T-helper 2 cell (primary cell): ENCODE data around the gene INSYN2B.
"Not testable (repeated sequence)": the region's sequence is repeated elsewhere in the genome, so short reads cannot be mapped to it uniquely, and the experiment has no call there.

Source experiments
- DNase-seq, 5 experiments: peaks; one replicate each; pipeline versions ENCODE4 v3.0.0 to v3.0.0-alpha.2; 2012 to 2022

The INSYN2B gene

GRCh38 chr5:169970911-169971765 is 9.2 kb downstream of the INSYN2B start:
- no peak for DNase-seq

- no peak for DNase-seq
Observed at GRCh38 chr5:169970339-169970738, 10.0 kb downstream of the INSYN2B start.

- no peak for DNase-seq
Observed at GRCh38 chr5:169964246-169964645, 16.0 kb downstream of the INSYN2B start.

GRCh38 chr5:169960659-169961058 is 19.6 kb downstream of the INSYN2B start:
- no peak for DNase-seq

- DNase-seq = no peak
Observed at GRCh38 chr5:169958278-169958677, 22.0 kb downstream of the INSYN2B start.

- no peak for DNase-seq
Observed at GRCh38 chr5:169956756-169957155, 23.5 kb downstream of the INSYN2B start.

- DNase-seq = no peak
Observed at GRCh38 chr5:169956126-169956525, 24.2 kb downstream of the INSYN2B start.

- no peak for DNase-seq
Observed at GRCh38 chr5:169954786-169955185, 25.5 kb downstream of the INSYN2B start.

GRCh38 chr5:169953196-169953595 is 27.1 kb downstream of the INSYN2B start:
- not testable (repeated sequence) for DNase-seq

- no peak for DNase-seq
Observed at GRCh38 chr5:169950333-169950732, 30.0 kb downstream of the INSYN2B start.

GRCh38 chr5:169946743-169947295 is 33.5 kb downstream of the INSYN2B start:
- no peak for DNase-seq

- no peak for DNase-seq
Observed at GRCh38 chr5:169945831-169946261, 34.4 kb downstream of the INSYN2B start.

GRCh38 chr5:169944922-169945680 is 35.2 kb downstream of the INSYN2B start:
- DNase-seq = no peak

GRCh38 chr5:169944115-169944514 is 36.2 kb downstream of the INSYN2B start:
- no peak for DNase-seq

GRCh38 chr5:169943026-169943425 is 37.3 kb downstream of the INSYN2B start:
- no peak for DNase-seq

GRCh38 chr5:169942181-169942580 is 38.1 kb downstream of the INSYN2B start:
- no peak for DNase-seq

GRCh38 chr5:169941542-169941941 is 38.8 kb downstream of the INSYN2B start:
- no peak for DNase-seq

GRCh38 chr5:169939731-169940130 is 40.6 kb downstream of the INSYN2B start:
- no peak for DNase-seq

- DNase-seq = no peak
Observed at GRCh38 chr5:169938439-169938838, 41.9 kb downstream of the INSYN2B start.

GRCh38 chr5:169935762-169936161 is 44.5 kb downstream of the INSYN2B start:
- no peak for DNase-seq

GRCh38 chr5:169934990-169935389 is 45.3 kb downstream of the INSYN2B start:
- DNase-seq = no peak

GRCh38 chr5:169933616-169934015 is 46.7 kb downstream of the INSYN2B start:
- DNase-seq = no peak

- DNase-seq = no peak
Observed at GRCh38 chr5:169933127-169933526, 47.2 kb downstream of the INSYN2B start.

GRCh38 chr5:169923988-169924387 is 56.3 kb downstream of the INSYN2B start:
- DNase-seq = no peak
